T-helper 17 cell (primary cell): ENCODE data around the gene CARHSP1. TPM values are rescaled to one million over a fixed set of nuclear protein-coding genes. Genes with fewer than 3 reads are reported as not detected.
"Not testable (repeated sequence)": the region's sequence is repeated elsewhere in the genome, so short reads cannot be mapped to it uniquely, and the experiment has no call there.

Source experiments
- ATAC-seq: fragments of 150-1000 bp; cut with Tn5 transposase; 2 replicates; pipeline ENCODE4 v1.10.0; 2021; ENCODE audit warnings: mild to moderate bottlenecking, moderate library complexity
- DNase-seq, 3 donors: peaks; one replicate each; pipeline versions ENCODE4 v3.0.0 to v3.0.0-alpha.2; 2020 to 2021
- H3K9me3 ChIP-seq: one replicate; pipeline ENCODE4 v1.7.0; 2013; ENCODE audit warnings: low read length, mild to moderate bottlenecking; ENCODE audit not compliant: control insufficient read depth, poor library complexity, severe bottlenecking
- H3K27ac Mint-ChIP-seq: one replicate; pipeline ENCODE4 v1.8.0; 2022; ENCODE audit warnings: mild to moderate bottlenecking, moderate library complexity, mixed read lengths
- H3K27me3 Mint-ChIP-seq: one replicate; pipeline ENCODE4 v1.8.0; 2022; ENCODE audit warnings: mixed read lengths
- H3K36me3 Mint-ChIP-seq: one replicate; pipeline ENCODE4 v1.8.0; 2022; ENCODE audit warnings: low read depth, mixed read lengths
- H3K4me1 Mint-ChIP-seq: one replicate; pipeline ENCODE4 v1.8.0; 2022; ENCODE audit warnings: mild to moderate bottlenecking, mixed read lengths
- H3K4me3 Mint-ChIP-seq: one replicate; pipeline ENCODE4 v1.8.0; 2022; ENCODE audit warnings: mild to moderate bottlenecking, moderate library complexity, mixed read lengths
- total RNA-seq, 4 donors: library from RNA in 2 of 4; stranded (reverse) in 2 of 4; gene quantifications; one replicate each; pipeline ENCODE4 v1.2.3 and lab custom pipeline; 2022 to 2026

CARHSP1 gene
- total RNA-seq, 2 donors from 2014 or later = 25.4 to 30.4 TPM

DNA sequence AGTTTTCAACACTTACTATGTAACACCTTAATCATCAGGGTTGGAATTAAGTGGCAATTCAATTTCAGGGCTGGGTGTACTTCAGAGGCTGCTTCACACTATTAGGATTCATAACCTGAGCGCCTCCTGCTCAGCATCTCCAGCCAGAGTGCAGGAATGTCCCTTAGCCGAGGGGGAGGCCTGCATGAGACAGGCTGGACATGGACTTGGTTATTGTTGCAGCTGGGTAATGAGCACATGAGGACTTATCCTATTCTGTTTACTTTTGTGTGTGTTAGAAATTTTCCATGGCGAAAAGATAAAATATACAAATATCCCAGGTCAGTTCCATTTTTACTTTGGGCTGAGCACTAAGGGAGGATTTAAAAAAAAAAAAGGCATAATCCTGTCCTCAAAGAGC is 60.8 kb downstream of the CARHSP1 start:
- H3K27ac Mint-ChIP-seq = no peak overlapping the region
- H3K4me1 Mint-ChIP-seq = peaks cover 5% of the 10 kb centered on the region
- no peaks in the 10 kb centered on the region for H3K9me3 ChIP-seq
- no peak for DNase-seq
- no peak for ATAC-seq
- no peak overlapping the region for H3K4me3 Mint-ChIP-seq
- no peaks in the 10 kb centered on the region for H3K27me3 Mint-ChIP-seq
- H3K36me3 Mint-ChIP-seq = peaks cover 16% of the 10 kb centered on the region

DNA sequence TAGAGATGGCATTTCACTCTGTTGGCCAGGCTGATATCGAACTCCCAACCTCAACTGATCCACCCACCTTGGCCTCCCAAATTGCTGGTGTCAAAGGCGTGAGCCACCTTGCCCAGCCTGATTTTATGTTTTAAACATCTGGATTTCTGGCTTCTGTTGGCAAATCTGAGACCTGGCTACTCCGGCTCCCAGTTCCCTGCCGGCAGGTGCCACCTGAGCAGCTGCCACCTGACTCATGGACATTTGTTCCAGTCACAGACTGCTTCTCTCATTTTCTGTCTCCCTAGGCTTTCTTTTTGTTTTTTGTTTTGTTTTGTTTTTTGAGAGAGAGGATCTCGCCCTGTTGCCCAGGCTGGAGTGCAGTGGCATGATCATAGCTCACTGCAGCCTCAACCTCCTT is 61.6 kb downstream of the CARHSP1 start:
- Mint-ChIP-seq H3K27me3 (no peaks in the 10 kb centered on the region), H3K36me3 (peaks cover 16% of the 10 kb centered on the region), H3K27ac (no peak overlapping the region), H3K4me1 (peaks cover 6% of the 10 kb centered on the region), H3K4me3 (peak overlapping the region; percentile 64)
- ATAC-seq (no peak), DNase-seq (no peak)
- H3K9me3 ChIP-seq = no peaks in the 10 kb centered on the region

DNA sequence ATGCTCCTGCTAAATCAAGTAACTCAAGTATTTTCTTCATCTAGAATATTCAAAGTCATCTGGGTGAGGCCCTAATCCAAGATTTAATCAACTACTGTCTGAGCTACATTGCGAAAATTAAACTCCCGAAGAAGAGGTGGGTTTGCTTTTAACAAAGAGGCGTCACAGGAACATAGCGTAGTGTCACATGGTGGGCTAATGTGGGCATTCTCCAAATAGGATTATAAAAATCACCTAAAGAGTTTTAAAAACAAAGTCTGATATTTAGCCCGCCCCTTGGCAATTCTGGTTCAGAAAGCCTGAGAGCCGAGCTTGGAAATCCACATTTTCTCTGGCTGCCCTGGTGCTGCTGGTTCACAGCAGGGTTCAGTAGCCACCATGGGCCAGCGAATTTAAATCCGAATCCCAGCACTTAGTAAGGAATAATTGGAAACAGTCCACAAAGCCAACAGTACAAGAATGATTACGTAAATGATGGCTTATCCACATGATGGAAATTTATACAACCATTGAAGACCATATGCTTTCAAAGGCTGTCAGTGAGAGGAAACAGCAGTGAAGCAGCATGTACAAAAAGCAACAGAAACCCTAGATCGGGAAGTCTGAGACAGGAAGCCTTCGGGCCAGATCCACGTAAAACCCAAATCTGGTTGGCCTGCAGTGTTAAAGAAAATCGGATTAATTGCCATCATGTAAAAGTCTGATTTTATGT is 62.4 kb downstream of the CARHSP1 start:
- Mint-ChIP-seq H3K4me1 (peaks cover 6% of the 10 kb centered on the region), H3K4me3 (no peak overlapping the region), H3K36me3 (peaks cover 14% of the 10 kb centered on the region), H3K27me3 (no peaks in the 10 kb centered on the region), H3K27ac (peak overlapping the region; percentile 29)
- ATAC-seq = no peak
- H3K9me3 ChIP-seq = no peaks in the 10 kb centered on the region
- no peak for DNase-seq

DNA sequence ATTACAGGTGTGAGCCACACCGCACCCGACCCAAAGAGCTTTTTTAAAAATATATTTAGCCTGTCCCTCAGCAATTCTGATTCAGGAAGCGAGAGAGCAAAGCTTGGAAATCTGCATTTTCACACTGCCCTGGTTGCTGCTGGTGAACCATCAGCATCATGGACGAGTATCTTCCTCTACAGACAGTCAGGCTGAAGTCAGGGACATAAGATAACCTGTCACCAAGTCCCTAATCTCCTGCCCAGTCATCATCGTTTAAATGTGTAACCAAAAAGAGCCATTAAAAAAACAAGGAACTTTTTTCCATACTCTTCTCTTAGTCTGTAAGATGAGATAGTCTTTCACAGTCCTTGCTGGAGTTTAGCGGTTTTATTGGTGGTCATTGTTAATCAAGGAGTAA is 64.5 kb downstream of the CARHSP1 start:
- H3K27me3 Mint-ChIP-seq = no peaks in the 10 kb centered on the region
- H3K4me3 Mint-ChIP-seq = no peak overlapping the region
- H3K27ac Mint-ChIP-seq = no peak overlapping the region
- peaks cover 9% of the 10 kb centered on the region for H3K36me3 Mint-ChIP-seq
- DNase-seq (no peak), ATAC-seq (no peak)
- H3K4me1 Mint-ChIP-seq = peaks cover 4% of the 10 kb centered on the region
- no peaks in the 10 kb centered on the region for H3K9me3 ChIP-seq

DNA sequence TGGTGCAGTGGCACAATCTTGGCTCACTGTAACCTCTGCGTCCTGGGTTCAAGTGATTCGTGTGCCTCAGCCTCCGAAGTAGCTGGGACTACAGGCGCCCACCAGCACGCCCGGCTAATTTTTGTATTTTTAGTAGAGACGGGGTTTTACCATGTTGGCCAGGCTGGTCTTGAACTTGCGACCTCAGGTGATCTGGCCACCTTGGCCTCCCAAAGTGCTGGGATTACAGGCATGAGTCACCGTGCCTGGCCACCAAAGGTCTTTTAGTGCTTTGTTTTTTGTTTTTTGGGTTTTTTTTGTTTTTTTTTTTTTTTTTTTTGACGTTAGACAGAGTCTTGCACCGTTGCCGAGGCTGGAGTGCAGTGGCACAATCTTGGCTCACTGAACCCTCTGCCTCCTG is 65.1 kb downstream of the CARHSP1 start:
- H3K27me3 Mint-ChIP-seq, H3K36me3 Mint-ChIP-seq, DNase-seq, H3K27ac Mint-ChIP-seq, H3K9me3 ChIP-seq, H3K4me1 Mint-ChIP-seq, H3K4me3 Mint-ChIP-seq, ATAC-seq: not testable (repeated sequence)

Other genes starting within 250 kb of the CARHSP1 start
- gene METTL22, start 247.3 kb downstream of the CARHSP1 start, total RNA-seq = 10 to 100 TPM; 23.9 to 30.2 TPM
- gene ABAT, start 194.4 kb downstream of the CARHSP1 start, total RNA-seq = 1 to 10 TPM; 8.7 to 9.5 TPM
- 1 to 10 TPM; 2.4 to 3.5 TPM for gene TMEM186, start 71.4 kb downstream of the CARHSP1 start, total RNA-seq
- gene PMM2, start 71.2 kb downstream of the CARHSP1 start, total RNA-seq = 10 to 100 TPM; 35.8 to 40.6 TPM
- gene LITAFD, start 13.3 kb upstream of the CARHSP1 start, total RNA-seq = under 1 TPM in 1 of 2 donors, not detected in 1; 0.75 TPM
- gene USP7, start 94.9 kb upstream of the CARHSP1 start, total RNA-seq = 100 to 1,000 TPM; 259 to 282 TPM
- 100 to 1,000 TPM; 122 to 124 TPM for gene HAPSTR1, start 222.6 kb upstream of the CARHSP1 start, total RNA-seq